ENCODE results near the gene BMI1.

BMI1 gene

GRCh38 chr10:22301193-22301592 is 19.7 kb upstream of the BMI1 start:
- no peak for DNase-seq (ENCODE audit: low read depth in 1 of 2, low spot score in 1 of 2)
- H3K4me3 ChIP-seq (replicated peaks; ENCODE audit: insufficient read depth, low read length): no peak overlapping the region
- H3K27ac ChIP-seq (replicated peaks): no peak overlapping the region
- H3K27me3 ChIP-seq (ENCODE audit: insufficient read depth, poor library complexity, severe bottlenecking): no peaks in the 10 kb centered on the region
- TF ChIP-seq POLR2AphosphoS5 (IDR thresholded peaks at IDR 0.05; ENCODE audit: low read depth) (no peak), REST (IDR thresholded peaks at IDR 0.05; ENCODE audit: insufficient replicate concordance, low read depth) (no peak), GABPA (IDR thresholded peaks at IDR 0.05; ENCODE audit: low read depth) (no peak), CTCF (IDR thresholded peaks at IDR 0.05; ENCODE audit: insufficient read depth, low read length) (no peak), SPI1 (IDR thresholded peaks at IDR 0.05; ENCODE audit: borderline replicate concordance, low read depth) (no peak)

- H3K4me3 ChIP-seq (replicated peaks; ENCODE audit: insufficient read depth, low read length): no peak overlapping the region
- no peak for DNase-seq (ENCODE audit: low read depth in 1 of 2, low spot score in 1 of 2)
- no peak overlapping the region for H3K27ac ChIP-seq (replicated peaks)
- no peaks in the 10 kb centered on the region for H3K27me3 ChIP-seq (ENCODE audit: insufficient read depth, poor library complexity, severe bottlenecking)
- TF ChIP-seq REST (IDR thresholded peaks at IDR 0.05; ENCODE audit: insufficient replicate concordance, low read depth): no peak
- TF ChIP-seq SPI1 (IDR thresholded peaks at IDR 0.05; ENCODE audit: borderline replicate concordance, low read depth): no peak
- no peak for TF ChIP-seq GABPA (IDR thresholded peaks at IDR 0.05; ENCODE audit: low read depth)
- TF ChIP-seq POLR2AphosphoS5 (IDR thresholded peaks at IDR 0.05; ENCODE audit: low read depth): no peak
- no peak for TF ChIP-seq CTCF (IDR thresholded peaks at IDR 0.05; ENCODE audit: insufficient read depth, low read length)
These were observed 17.4 kb upstream of the BMI1 start for GRCh38 chr10:22303461-22303860.

- Histone ChIP-seq H3K27ac (replicated peaks) (no peak overlapping the region), H3K4me3 (replicated peaks; ENCODE audit: insufficient read depth, low read length) (no peak overlapping the region)
These were observed 15.2 kb upstream of the BMI1 start for GRCh38 chr10:22305721-22306120.

More at GRCh38 chr10:22305721-22306120, 15.2 kb upstream of the BMI1 start:
- TF ChIP-seq CTCF (IDR thresholded peaks at IDR 0.05; ENCODE audit: insufficient read depth, low read length): no peak
- no peak for TF ChIP-seq REST (IDR thresholded peaks at IDR 0.05; ENCODE audit: insufficient replicate concordance, low read depth)
- no peak for TF ChIP-seq GABPA (IDR thresholded peaks at IDR 0.05; ENCODE audit: low read depth)
- no peak for TF ChIP-seq SPI1 (IDR thresholded peaks at IDR 0.05; ENCODE audit: borderline replicate concordance, low read depth)
- no peak for DNase-seq (ENCODE audit: low read depth in 1 of 2, low spot score in 1 of 2)
- no peaks in the 10 kb centered on the region for H3K27me3 ChIP-seq (ENCODE audit: insufficient read depth, poor library complexity, severe bottlenecking)

Measured in HL-60 (cell line).